SJCRH30 (cell line): ENCODE measurements around the gene FBXW9. TPM values are rescaled to one million over a fixed set of nuclear protein-coding genes. Genes with fewer than 3 reads are reported as not detected.
"Not testable (repeated sequence)": the region's sequence is repeated elsewhere in the genome, so short reads cannot be mapped to it uniquely, and the experiment has no call there.

Source experiments
- DNase-seq, 2 experiments: peaks; one replicate each; pipeline ENCODE4 v3.0.0-alpha.2; 2015 to 2020
- H3K27ac ChIP-seq: fragments of 250-450 bp; sonication (Bioruptor Pico); 2 replicates; pipeline ENCODE4 v1.5.1; 2020; ENCODE audit warnings: mild to moderate bottlenecking, moderate library complexity
- H3K27me3 ChIP-seq: fragments of 250-450 bp; sonication (Bioruptor Pico); 2 replicates; pipeline ENCODE4 v1.5.1; 2020; ENCODE audit warnings: mild to moderate bottlenecking, moderate library complexity
- H3K36me3 ChIP-seq: fragments of 250-450 bp; sonication (Bioruptor Pico); 2 replicates; pipeline ENCODE4 v1.5.1; 2020; ENCODE audit warnings: mild to moderate bottlenecking, moderate library complexity
- H3K4me1 ChIP-seq: fragments of 250-450 bp; sonication (Bioruptor Pico); 2 replicates; pipeline ENCODE4 v1.5.1; 2020; ENCODE audit warnings: mild to moderate bottlenecking, moderate library complexity
- H3K4me3 ChIP-seq: fragments of 250-450 bp; sonication (Bioruptor Pico); 2 replicates; pipeline ENCODE4 v1.5.1; 2020; ENCODE audit warnings: mild to moderate bottlenecking, moderate library complexity
- H3K9me3 ChIP-seq: fragments of 250-450 bp; sonication (Bioruptor Pico); replicated peaks from 2 replicates; pipeline ENCODE4 v1.5.1; 2020; ENCODE audit warnings: mild to moderate bottlenecking, moderate library complexity
- total RNA-seq: library from RNA; depleted of rRNA; stranded (reverse); fragments of >200 nt; shearing (Covaris generic); gene quantifications from 2 replicates; pipeline ENCODE4 v1.2.3, GENCODE V29; 2014

Gene FBXW9
- total RNA-seq, 1 experiment from 2014 or later = 8.3 TPM

DNA sequence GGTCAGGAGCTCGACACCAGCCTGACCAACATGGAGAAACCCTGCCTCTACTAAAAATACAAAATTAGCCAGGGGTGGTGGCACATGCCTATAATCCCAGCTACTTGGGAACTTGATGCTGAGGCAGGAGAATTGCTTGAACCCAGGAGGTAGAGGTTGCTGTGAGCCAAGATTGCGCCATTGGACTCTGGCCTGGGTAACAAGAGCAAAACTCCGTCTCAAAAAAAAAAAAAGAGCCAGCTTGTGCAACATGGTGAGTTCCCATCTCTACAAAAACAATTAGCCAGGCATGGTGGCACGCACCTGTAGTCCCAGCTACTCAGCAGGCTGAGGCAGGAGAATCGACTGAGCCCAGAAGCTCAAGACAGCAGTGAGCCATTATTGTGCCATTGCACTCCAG is 18.4 kb downstream of the FBXW9 start:
- not testable (repeated sequence) for H3K27me3 ChIP-seq, H3K4me3 ChIP-seq, H3K27ac ChIP-seq, H3K4me1 ChIP-seq, H3K9me3 ChIP-seq, DNase-seq
- H3K36me3 ChIP-seq = peaks cover 57% of the 10 kb centered on the region

- Histone ChIP-seq H3K27me3 (no peaks in the 10 kb centered on the region), H3K9me3 (no peaks in the 10 kb centered on the region), H3K4me3 (no peak overlapping the region), H3K27ac (no peak overlapping the region), H3K4me1 (no peaks in the 10 kb centered on the region), H3K36me3 (peaks cover 65% of the 10 kb centered on the region)
- DNase-seq = no peak
Measured at GRCh38 chr19:12676928-12677327, 19.5 kb downstream of the FBXW9 start.

DNA sequence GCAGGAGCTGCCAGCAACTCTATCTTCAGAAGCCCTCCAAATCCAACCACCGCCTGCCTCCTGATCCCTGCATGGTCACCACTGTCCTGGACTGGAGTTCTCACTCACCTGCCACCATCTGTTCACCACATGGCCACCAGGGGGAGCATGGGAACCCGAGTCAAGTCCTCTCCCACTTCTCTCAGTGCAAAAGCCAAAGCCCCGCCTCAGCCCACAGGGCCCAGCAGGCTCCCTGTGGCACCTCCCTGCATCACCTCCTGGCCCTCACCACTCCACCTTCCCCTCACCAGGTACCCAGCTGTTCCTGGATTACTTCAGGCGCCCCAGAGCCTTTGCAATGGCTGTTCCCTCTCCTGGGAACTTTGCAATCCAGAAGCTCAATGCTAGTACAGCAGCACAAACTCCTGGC is 20.0 kb downstream of the FBXW9 start:
- H3K27ac ChIP-seq = no peak overlapping the region
- H3K36me3 ChIP-seq = peaks cover 70% of the 10 kb centered on the region
- H3K4me3 ChIP-seq = no peak overlapping the region
- DNase-seq = peak; percentile 94 to 96
- no peaks in the 10 kb centered on the region for H3K27me3 ChIP-seq
- H3K4me1 ChIP-seq = no peaks in the 10 kb centered on the region
- no peaks in the 10 kb centered on the region for H3K9me3 ChIP-seq

DNA sequence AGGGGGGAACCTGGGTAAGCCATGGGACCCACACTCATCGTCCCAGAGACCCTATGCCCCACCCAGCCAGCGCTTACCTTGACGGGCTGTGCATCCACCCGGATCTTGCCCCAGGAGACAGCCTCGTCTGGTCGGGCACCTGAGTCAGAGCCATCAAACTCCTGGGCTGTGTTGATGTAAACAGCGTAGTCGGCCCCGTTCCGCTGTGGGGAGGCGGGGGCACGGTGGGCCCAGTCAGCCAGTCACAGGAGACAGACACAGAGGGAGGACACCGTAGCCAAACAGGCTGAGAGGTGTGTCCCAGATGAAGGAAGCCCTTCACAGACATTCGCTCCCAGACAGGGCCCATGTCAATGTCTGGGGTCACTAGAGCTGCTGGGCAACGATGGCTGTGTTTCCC is 20.5 kb downstream of the FBXW9 start:
- Histone ChIP-seq H3K4me1 (no peaks in the 10 kb centered on the region), H3K36me3 (peaks cover 71% of the 10 kb centered on the region), H3K27me3 (no peaks in the 10 kb centered on the region), H3K27ac (no peak overlapping the region), H3K4me3 (no peak overlapping the region), H3K9me3 (no peaks in the 10 kb centered on the region)
- DNase-seq = peak in 1 of 2 experiments; percentile 26

DNA sequence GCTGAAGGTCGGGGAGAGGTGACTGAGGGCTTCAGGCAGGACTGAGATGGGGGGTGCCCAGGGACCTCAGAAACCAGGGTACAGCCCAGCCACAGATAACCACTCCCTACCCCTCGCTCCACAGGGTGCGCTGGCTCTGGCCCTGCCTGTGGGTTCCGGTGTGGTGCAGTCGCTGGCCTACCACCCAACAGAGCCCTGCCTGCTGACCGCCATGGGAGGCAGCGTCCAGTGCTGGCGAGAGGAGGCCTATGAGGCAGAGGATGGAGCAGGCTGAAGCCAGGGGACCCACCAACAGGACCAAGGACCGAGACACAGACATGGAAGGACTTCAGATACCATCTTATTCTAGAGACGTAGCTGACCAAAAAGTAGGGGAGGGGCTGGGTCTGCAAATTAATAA is 21.0 kb downstream of the FBXW9 start:
- no peaks in the 10 kb centered on the region for H3K9me3 ChIP-seq
- H3K27me3 ChIP-seq = no peaks in the 10 kb centered on the region
- H3K36me3 ChIP-seq = peaks cover 71% of the 10 kb centered on the region
- H3K4me1 ChIP-seq = no peaks in the 10 kb centered on the region; the same call in 1 of the 2 replicates
- H3K27ac ChIP-seq = no peak overlapping the region
- H3K4me3 ChIP-seq = no peak overlapping the region
- DNase-seq = no peak

GRCh38 chr19:12672744-12673143 is 23.7 kb downstream of the FBXW9 start:
- Histone ChIP-seq H3K27ac (no peak overlapping the region), H3K27me3 (no peaks in the 10 kb centered on the region), H3K4me3 (no peak overlapping the region), H3K9me3 (no peaks in the 10 kb centered on the region), H3K36me3 (peaks cover 50% of the 10 kb centered on the region), H3K4me1 (no peaks in the 10 kb centered on the region; the same call in 1 of the 2 replicates)
- no peak for DNase-seq

- Histone ChIP-seq H3K4me1 (no peaks in the 10 kb centered on the region; the same call in 1 of the 2 replicates), H3K4me3 (peak overlapping the region; percentile 86), H3K27me3 (no peaks in the 10 kb centered on the region), H3K9me3 (no peaks in the 10 kb centered on the region), H3K36me3 (peaks cover 26% of the 10 kb centered on the region), H3K27ac (peak overlapping the region; percentile 87; the same call in 1 of the 2 replicates)
- no peak for DNase-seq
Measured at GRCh38 chr19:12670159-12670928, 26.1 kb downstream of the FBXW9 start.

DNA sequence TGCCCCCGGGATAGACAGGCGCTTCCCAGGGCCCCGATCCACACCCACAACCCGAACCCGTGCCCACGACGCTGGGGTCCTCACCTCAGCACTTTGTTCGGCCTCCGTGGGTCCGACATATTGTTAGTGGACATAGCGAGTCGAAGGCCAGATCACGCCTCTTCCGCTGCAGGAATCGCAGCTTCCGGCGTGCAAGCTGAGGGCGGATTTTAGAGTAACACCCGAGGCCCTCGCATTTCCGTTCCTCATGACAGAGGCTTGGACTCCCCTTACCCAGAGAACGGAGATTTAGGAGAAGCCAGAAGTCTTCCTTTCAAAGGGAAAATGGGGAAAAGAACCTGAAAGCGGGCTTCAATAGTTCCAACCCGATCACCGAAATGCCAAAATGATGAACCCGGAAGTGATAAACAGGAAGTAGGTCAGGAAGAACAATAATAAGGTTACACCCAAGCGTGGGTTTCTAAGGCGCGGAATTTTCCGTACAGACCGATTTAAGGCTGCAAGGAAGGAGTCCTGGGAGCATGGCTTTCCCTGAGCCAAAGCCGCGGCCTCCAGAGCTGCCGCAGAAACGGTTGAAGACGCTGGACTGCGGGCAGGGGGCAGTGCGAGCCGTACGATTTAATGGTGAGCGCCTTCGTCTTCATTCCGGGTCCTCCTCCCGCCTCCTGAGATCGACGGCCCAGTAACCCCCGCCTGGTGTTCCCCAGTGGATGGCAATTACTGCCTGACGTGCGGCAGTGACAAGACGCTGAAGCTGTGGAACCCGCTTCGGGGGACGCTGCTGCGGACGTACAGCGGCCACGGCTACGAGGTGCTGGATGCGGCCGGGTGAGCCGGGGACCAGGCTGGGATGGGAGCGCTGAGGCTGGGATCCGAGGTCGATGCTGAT is 26.9 kb downstream of the FBXW9 start:
- Histone ChIP-seq H3K4me1 (no peaks in the 10 kb centered on the region; the same call in 1 of the 2 replicates), H3K27me3 (no peaks in the 10 kb centered on the region), H3K9me3 (no peaks in the 10 kb centered on the region), H3K4me3 (peak overlapping the region; percentile 86), H3K27ac (peak overlapping the region; percentile 87), H3K36me3 (peaks cover 18% of the 10 kb centered on the region)
- peak; percentile 83 to 92 for DNase-seq

DNA sequence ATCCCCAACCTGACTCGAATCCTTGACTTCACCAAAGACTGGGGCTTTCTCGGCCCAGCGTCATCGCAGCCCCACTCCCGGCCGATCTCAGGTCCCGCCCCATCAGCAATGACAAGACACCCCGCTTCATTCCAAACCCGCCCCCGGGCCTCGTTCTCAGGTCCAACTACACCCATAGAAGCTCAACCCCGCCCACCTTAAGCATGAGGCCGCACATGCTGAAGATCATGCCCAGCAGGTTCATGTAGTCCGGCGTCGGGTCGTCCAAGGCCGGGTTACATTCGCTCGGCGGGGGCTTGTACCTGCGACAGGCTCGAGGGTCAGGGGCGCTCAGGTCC is 27.5 kb downstream of the FBXW9 start:
- peak; percentile 56 to 58 for DNase-seq
- H3K4me1 ChIP-seq = no peaks in the 10 kb centered on the region; the same call in 1 of the 2 replicates
- H3K4me3 ChIP-seq = peak overlapping the region; percentile 86
- peak overlapping the region; percentile 87 for H3K27ac ChIP-seq
- H3K36me3 ChIP-seq = peaks cover 14% of the 10 kb centered on the region
- no peaks in the 10 kb centered on the region for H3K27me3 ChIP-seq
- H3K9me3 ChIP-seq = no peaks in the 10 kb centered on the region

GRCh38 chr19:12668346-12668745 is 28.1 kb downstream of the FBXW9 start:
- Histone ChIP-seq H3K36me3 (peaks cover 17% of the 10 kb centered on the region), H3K27ac (no peak overlapping the region), H3K27me3 (no peaks in the 10 kb centered on the region), H3K4me1 (no peaks in the 10 kb centered on the region; the same call in 1 of the 2 replicates), H3K4me3 (peak overlapping the region; percentile 86), H3K9me3 (no peaks in the 10 kb centered on the region)
- no peak for DNase-seq

GRCh38 chr19:12667731-12668302 is 28.6 kb downstream of the FBXW9 start:
- Histone ChIP-seq H3K27ac (no peak overlapping the region), H3K9me3 (no peaks in the 10 kb centered on the region), H3K4me1 (no peaks in the 10 kb centered on the region; the same call in 1 of the 2 replicates), H3K36me3 (peaks cover 20% of the 10 kb centered on the region), H3K4me3 (no peak overlapping the region), H3K27me3 (no peaks in the 10 kb centered on the region)
- no peak for DNase-seq

DNA sequence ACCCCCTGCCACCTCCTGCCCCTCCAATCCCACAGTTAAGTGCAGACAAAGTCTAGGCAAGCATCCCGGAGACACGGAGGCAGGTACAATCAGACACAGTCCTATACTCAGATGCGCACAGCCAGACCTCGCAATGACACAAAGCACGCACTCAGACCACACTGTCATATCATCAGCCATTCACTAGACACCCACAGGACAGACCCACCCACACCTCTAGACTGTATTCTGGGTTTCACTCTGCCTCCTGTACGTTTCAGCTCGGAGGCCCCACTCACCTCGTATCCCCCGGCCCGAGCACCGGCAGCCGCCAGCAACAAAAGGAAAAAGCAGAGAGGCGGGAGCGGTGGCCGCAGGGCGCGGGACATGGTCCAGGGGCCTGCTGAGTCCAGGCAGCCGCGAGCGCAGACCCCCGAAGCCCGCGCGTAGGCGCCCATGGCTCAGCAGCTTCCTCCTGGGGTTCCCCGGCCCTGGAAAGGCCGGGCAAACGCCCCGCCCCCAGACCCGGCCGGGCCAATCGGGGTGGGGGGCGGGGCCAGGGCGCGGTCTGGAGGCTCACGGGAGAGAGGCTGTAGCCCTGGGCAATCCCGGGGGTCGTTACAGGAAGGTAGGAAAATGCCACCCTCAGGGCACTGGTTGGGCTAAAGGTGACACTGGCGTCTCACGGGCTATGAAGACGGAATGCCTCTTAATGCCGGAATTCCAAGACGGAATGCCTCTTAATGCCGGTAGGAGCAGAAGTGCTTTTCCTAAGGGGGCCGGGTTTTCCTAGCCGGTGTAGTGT is 30.0 kb downstream of the FBXW9 start, which contains the start of the genes MAN2B1 and WDR83:
Gene MAN2B1 (minus strand): TSS at position 478 of the 784 bp plus-strand sequence. CDS start 41 bp downstream, at position 437.
Gene WDR83 (plus strand): TSS at position 543 of the 784 bp plus-strand sequence. CDS start 2,984 bp downstream, outside the sequence.
- no peaks in the 10 kb centered on the region for H3K9me3 ChIP-seq
- H3K4me3 ChIP-seq = peak within 1 kb of the TSS; percentile 86
- H3K36me3 ChIP-seq = peaks cover 20% of the 10 kb centered on the region
- no peaks in the 10 kb centered on the region for H3K27me3 ChIP-seq
- H3K4me1 ChIP-seq = no peaks in the 10 kb centered on the region; the same call in 1 of the 2 replicates
- peak within 1 kb of the TSS; percentile 17; the same call in 1 of the 2 replicates for H3K27ac ChIP-seq
- DNase-seq = peak; percentile 85 to 93

DNA sequence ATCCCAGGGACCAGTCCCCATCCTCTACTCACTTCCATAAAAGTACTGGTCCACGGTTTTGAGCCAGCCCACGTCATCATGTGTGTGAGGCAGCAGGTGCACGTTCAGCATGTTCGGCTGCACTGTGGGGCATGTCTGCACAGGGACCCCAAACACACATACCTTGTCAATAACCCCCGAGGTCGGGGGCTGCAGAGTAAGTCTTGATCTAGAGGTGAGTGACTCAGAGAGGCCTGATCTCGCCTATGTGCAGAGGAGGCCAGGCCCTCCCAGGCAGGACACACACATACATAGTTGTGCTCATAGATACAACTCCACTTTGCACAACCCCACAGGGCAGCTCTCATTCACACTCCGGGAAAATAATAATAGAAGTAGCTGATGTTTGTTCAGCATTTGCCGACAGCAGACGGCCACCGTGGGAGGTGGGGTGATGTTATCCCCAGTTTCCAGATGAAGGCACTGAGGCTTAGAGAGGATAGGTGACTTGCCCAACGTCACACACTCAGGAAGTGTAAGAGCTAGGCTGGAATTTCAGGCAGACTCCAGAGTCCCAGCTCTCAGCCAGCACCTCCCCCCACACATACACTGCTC is 30.7 kb downstream of the FBXW9 start:
- H3K4me1 ChIP-seq = no peaks in the 10 kb centered on the region; the same call in 1 of the 2 replicates
- peaks cover 26% of the 10 kb centered on the region for H3K36me3 ChIP-seq
- no peak overlapping the region for H3K27ac ChIP-seq
- H3K9me3 ChIP-seq = no peaks in the 10 kb centered on the region
- H3K27me3 ChIP-seq = no peaks in the 10 kb centered on the region
- no peak for DNase-seq
- H3K4me3 ChIP-seq = peak overlapping the region; percentile 86

DNA sequence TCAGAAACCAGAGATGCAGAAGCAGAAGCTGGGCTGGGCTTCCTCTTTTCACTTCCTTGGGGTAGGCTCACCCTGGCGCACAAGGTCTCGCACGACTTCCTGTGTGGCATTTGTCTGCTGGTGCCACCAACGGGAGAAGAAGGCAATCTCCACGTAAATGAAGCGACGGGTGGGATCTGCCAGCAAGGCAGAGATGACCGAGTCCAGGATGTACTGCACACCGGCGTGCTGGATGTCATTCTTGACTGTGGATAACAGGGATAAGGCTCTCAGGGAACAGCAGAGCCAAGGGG is 31.2 kb downstream of the FBXW9 start:
- Histone ChIP-seq H3K4me1 (no peaks in the 10 kb centered on the region; the same call in 1 of the 2 replicates), H3K36me3 (peaks cover 28% of the 10 kb centered on the region), H3K9me3 (no peaks in the 10 kb centered on the region), H3K27ac (no peak overlapping the region), H3K4me3 (no peak overlapping the region), H3K27me3 (no peaks in the 10 kb centered on the region)
- no peak for DNase-seq
